ENCODE data around the gene ZNF101. TPM values are rescaled to one million over a fixed set of nuclear protein-coding genes. Genes with fewer than 3 reads are reported as not detected.

ZNF101 gene
- total and polyA plus RNA-seq, 2 donors (not counting 1 experiment from before 2014, with no cell fraction given) = 4.4 to 5.4 TPM

DNA sequence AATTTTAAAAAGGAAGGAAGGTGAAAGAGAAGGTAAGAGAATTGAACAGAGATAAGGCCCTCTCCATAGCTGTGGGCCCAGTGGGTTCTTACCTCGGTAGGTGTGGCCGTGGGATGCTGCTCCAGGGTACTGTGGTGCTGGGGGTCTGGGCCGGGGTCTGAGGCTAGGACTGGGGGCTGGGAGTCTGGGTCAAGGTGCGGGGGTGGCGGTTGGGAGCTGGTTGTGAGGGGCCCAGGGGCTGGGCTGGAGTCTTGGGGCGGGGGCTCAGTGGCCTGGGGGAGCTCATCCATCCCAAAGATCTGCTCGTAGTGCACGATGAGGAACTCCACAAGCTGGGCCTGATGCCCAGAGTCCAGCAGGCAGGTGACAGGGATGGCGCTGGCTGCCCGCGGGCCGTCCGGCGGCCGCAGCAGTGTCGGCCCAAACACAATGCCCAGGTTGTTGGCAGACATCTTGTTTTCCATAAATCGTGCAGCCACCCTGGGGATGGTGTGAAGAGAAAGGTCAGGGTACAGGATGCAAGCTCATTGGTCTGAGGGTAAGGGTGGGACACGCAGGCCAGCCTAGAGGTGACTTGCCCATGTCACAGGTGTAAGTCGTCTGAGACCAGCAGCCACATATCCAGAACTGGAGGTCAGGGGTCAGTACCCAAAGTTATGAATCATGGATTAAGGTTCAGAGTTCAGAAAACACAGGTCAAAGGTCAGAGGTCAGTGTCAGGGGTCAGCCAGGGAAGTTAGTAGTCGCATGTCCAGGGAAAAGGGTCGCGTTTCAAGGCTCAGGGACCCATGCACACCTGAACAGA, 34.7 kb upstream of the ZNF101 start:
- DNase-seq (ENCODE audit: low read depth in 2 of 2) = no peak
- H3K4me3 ChIP-seq (replicated peaks in 1 of 4; ENCODE audit: control extremely low read depth in 1 of 4, insufficient read depth in 1 of 4, low read depth in 3 of 4, low read length in 4 of 4) = no peak overlapping the region

DNA sequence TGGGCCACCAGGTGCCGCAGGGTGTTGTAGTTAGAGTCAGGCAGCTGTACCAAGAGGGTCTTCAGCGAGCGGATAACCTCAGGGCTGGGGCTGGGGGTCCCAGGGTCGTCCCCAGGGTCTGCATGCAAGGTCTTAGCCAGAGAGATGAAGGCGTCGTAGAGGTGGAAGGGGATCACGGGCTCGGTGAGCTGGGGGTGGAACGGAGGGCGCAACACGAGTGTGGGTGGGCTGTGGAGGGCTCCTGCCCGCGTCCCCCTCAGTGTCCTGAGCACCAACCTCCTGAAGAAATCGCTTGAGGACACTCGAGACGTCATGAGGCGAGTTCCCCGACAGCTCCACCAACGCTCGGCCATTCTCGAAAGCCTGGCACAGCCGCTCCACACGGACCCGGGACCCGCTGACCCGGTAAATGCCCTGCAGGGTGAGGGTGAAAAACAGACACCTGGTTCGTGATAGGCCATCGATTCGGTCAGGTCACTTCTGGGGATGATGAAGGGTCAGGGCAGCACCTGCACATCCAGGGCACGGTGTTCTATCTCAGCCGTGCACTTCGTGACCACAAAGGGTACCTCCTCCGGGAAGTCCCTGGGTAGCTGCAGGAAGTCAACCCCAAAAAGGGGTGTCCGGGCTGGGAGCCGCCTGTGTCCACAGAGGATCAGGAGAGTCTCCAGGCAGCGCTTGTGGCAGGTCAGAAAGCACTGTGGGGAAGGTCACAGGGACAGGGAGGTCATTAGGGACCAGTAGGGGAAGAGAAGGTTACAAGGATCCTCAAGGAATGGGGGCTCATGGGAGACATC, 33.9 kb upstream of the ZNF101 start:
- no peak for DNase-seq (ENCODE audit: low read depth in 2 of 2)
- no peaks in the 10 kb centered on the region for H3K79me2 ChIP-seq (ENCODE audit: control insufficient read depth, insufficient read depth, low read length)
- H3K4me2 ChIP-seq (ENCODE audit: extremely low read depth, insufficient read depth, low read length) = no peak overlapping the region
- no peak overlapping the region for H3K9ac ChIP-seq (ENCODE audit: insufficient read depth, low read length)
- no peak overlapping the region for H2AFZ ChIP-seq (ENCODE audit: low read length)
- H3K9me3 ChIP-seq (ENCODE audit: control insufficient read depth, insufficient read depth, low read depth, low read length) = no peaks in the 10 kb centered on the region
- no peak overlapping the region for H3K4me3 ChIP-seq (replicated peaks in 1 of 4; ENCODE audit: control extremely low read depth in 1 of 4, insufficient read depth in 1 of 4, low read depth in 3 of 4, low read length in 4 of 4)
- no peak overlapping the region for H3K27ac ChIP-seq (ENCODE audit: insufficient read depth, low read length)
- H3K4me1 ChIP-seq (ENCODE audit: control insufficient read depth, extremely low read depth, insufficient read depth, low read length) = no peaks in the 10 kb centered on the region
- TF ChIP-seq, protein P1, sequence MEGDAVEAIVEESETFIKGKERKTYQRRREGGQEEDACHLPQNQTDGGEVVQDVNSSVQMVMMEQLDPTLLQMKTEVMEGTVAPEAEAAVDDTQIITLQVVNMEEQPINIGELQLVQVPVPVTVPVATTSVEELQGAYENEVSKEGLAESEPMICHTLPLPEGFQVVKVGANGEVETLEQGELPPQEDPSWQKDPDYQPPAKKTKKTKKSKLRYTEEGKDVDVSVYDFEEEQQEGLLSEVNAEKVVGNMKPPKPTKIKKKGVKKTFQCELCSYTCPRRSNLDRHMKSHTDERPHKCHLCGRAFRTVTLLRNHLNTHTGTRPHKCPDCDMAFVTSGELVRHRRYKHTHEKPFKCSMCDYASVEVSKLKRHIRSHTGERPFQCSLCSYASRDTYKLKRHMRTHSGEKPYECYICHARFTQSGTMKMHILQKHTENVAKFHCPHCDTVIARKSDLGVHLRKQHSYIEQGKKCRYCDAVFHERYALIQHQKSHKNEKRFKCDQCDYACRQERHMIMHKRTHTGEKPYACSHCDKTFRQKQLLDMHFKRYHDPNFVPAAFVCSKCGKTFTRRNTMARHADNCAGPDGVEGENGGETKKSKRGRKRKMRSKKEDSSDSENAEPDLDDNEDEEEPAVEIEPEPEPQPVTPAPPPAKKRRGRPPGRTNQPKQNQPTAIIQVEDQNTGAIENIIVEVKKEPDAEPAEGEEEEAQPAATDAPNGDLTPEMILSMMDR (conservative IDR thresholded peaks at IDR 0.05 in 1 of 2, IDR thresholded peaks at IDR 0.05 in 1 of 2; ENCODE audit: low read depth in 1 of 2, low read length in 2 of 2) = no peak
- no peak for TF ChIP-seq EZH2 (IDR thresholded peaks at IDR 0.05; ENCODE audit: low read length, missing control alignments)
- no peaks in the 10 kb centered on the region for H4K20me1 ChIP-seq (ENCODE audit: control insufficient read depth, extremely low read depth, insufficient read depth, low read length)
- H3K36me3 ChIP-seq (ENCODE audit: control insufficient read depth, insufficient read depth, low read length) = peaks cover 14% of the 10 kb centered on the region
- no peaks in the 10 kb centered on the region for H3K27me3 ChIP-seq (ENCODE audit: control insufficient read depth, insufficient read depth, low read length)

More for the DNA sequence above, 34.7 kb upstream of the ZNF101 start:
- TF ChIP-seq EZH2 (IDR thresholded peaks at IDR 0.05; ENCODE audit: low read length, missing control alignments) = no peak
- TF ChIP-seq, protein P1 (conservative IDR thresholded peaks at IDR 0.05 in 1 of 2, IDR thresholded peaks at IDR 0.05 in 1 of 2; ENCODE audit: low read depth in 1 of 2, low read length in 2 of 2) = no peak
- H3K27me3 ChIP-seq (ENCODE audit: control insufficient read depth, insufficient read depth, low read length) = no peaks in the 10 kb centered on the region
- H3K79me2 ChIP-seq (ENCODE audit: control insufficient read depth, insufficient read depth, low read length) = no peaks in the 10 kb centered on the region
- no peak overlapping the region for H3K9ac ChIP-seq (ENCODE audit: insufficient read depth, low read length)
- no peaks in the 10 kb centered on the region for H3K9me3 ChIP-seq (ENCODE audit: control insufficient read depth, insufficient read depth, low read depth, low read length)
- no peak overlapping the region for H3K27ac ChIP-seq (ENCODE audit: insufficient read depth, low read length)
- H4K20me1 ChIP-seq (ENCODE audit: control insufficient read depth, extremely low read depth, insufficient read depth, low read length) = no peaks in the 10 kb centered on the region
- H3K36me3 ChIP-seq (ENCODE audit: control insufficient read depth, insufficient read depth, low read length) = peaks cover 14% of the 10 kb centered on the region
- no peaks in the 10 kb centered on the region for H3K4me1 ChIP-seq (ENCODE audit: control insufficient read depth, extremely low read depth, insufficient read depth, low read length)
- H2AFZ ChIP-seq (ENCODE audit: low read length) = no peak overlapping the region
- no peak overlapping the region for H3K4me2 ChIP-seq (ENCODE audit: extremely low read depth, insufficient read depth, low read length)

DNA sequence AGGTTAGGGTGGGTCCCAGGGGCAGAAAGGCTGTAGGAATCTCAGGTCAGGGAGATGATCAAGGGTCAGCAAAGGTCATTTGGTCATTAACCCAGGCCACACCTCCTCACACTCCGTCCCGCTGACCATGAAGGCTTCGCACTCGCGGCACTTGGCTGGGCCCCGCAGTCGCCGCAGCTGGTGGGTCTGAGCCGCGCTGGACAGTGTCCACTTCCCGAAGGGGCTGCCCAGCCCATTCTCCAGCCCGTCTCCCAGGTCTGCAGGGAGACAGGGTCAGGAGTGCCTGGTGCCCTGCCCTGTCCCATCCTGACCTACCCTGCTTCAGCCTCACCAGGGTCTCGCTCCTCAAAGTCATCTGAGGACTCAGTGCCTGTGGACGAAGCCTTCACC, 33.3 kb upstream of the ZNF101 start:
- no peaks in the 10 kb centered on the region for H4K20me1 ChIP-seq (ENCODE audit: control insufficient read depth, extremely low read depth, insufficient read depth, low read length)
- H3K9me3 ChIP-seq (ENCODE audit: control insufficient read depth, insufficient read depth, low read depth, low read length) = no peaks in the 10 kb centered on the region
- H3K4me2 ChIP-seq (ENCODE audit: extremely low read depth, insufficient read depth, low read length) = no peak overlapping the region
- H3K9ac ChIP-seq (ENCODE audit: insufficient read depth, low read length) = no peak overlapping the region
- H3K4me3 ChIP-seq (replicated peaks in 1 of 4; ENCODE audit: control extremely low read depth in 1 of 4, insufficient read depth in 1 of 4, low read depth in 3 of 4, low read length in 4 of 4) = no peak overlapping the region
- no peaks in the 10 kb centered on the region for H3K27me3 ChIP-seq (ENCODE audit: control insufficient read depth, insufficient read depth, low read length)
- no peaks in the 10 kb centered on the region for H3K4me1 ChIP-seq (ENCODE audit: control insufficient read depth, extremely low read depth, insufficient read depth, low read length)
- peaks cover 14% of the 10 kb centered on the region for H3K36me3 ChIP-seq (ENCODE audit: control insufficient read depth, insufficient read depth, low read length)
- TF ChIP-seq, protein P1 (conservative IDR thresholded peaks at IDR 0.05 in 1 of 2, IDR thresholded peaks at IDR 0.05 in 1 of 2; ENCODE audit: low read depth in 1 of 2, low read length in 2 of 2) = no peak
- no peak for TF ChIP-seq EZH2 (IDR thresholded peaks at IDR 0.05; ENCODE audit: low read length, missing control alignments)
- H3K79me2 ChIP-seq (ENCODE audit: control insufficient read depth, insufficient read depth, low read length) = no peaks in the 10 kb centered on the region
- DNase-seq (ENCODE audit: low read depth in 2 of 2) = no peak
- no peak overlapping the region for H2AFZ ChIP-seq (ENCODE audit: low read length)
- no peak overlapping the region for H3K27ac ChIP-seq (ENCODE audit: insufficient read depth, low read length)

Measured in fibroblast of lung (primary cell).